Right lobe of liver (tissue), 6 donors: ENCODE data around the gene MYRIP. TPM values are rescaled to one million over a fixed set of nuclear protein-coding genes. Genes with fewer than 3 reads are reported as not detected.

Source experiments
- ATAC-seq, 4 donors: fragments of 200-7000 bp; cut with Tn5 transposase; one replicate each; pipeline ENCODE4 v1.9.1; 2020; ENCODE audit warnings: mild to moderate bottlenecking in 4 of 4, moderate library complexity in 4 of 4
- DNase-seq, 3 donors: peaks; one replicate each; pipeline ENCODE4 v3.0.0-alpha.2; 2020
- H3K27ac ChIP-seq, 3 donors: fragments of 200-600 bp; one replicate each; pipeline ENCODE4 v1.8.0; 2022
- H3K27me3 ChIP-seq, 2 donors: fragments of 200-600 bp; one replicate each; pipeline ENCODE4 v1.8.0; 2022
- H3K36me3 ChIP-seq, 4 donors: fragments of 200-600 bp; sonication (generic) in 1 of 4; one replicate each; pipeline versions ENCODE4 v1.5.1 to v1.8.0; 2017 to 2022; ENCODE audit warnings: control low read depth in 1 of 4
- H3K4me1 ChIP-seq, 4 donors: fragments of 200-600 bp; sonication (generic) in 1 of 4; one replicate each; pipeline versions ENCODE4 v1.5.1 to v1.8.0; 2017 to 2022; ENCODE audit warnings: control low read depth in 1 of 4
- H3K4me3 ChIP-seq, 3 donors: fragments of 200-600 bp; one replicate each; pipeline ENCODE4 v1.8.0; 2022
- H3K9me3 ChIP-seq, 4 donors: fragments of 200-600 bp; sonication (generic) in 1 of 4; one replicate each; pipeline versions ENCODE4 v1.5.1 to v1.8.0; 2017 to 2022; ENCODE audit warnings: control low read depth in 1 of 4
- POLR2A ChIP-seq: fragments of 450-650 bp; IDR thresholded peaks from one replicate; pipeline ENCODE4 v1.6.1; 2017; ENCODE audit warnings: antibody characterized with exemption, mild to moderate bottlenecking
- WGBS: methylation state at CpG from one replicate; pipeline ENCODE4 v1.1.6; 2018; ENCODE audit warnings: low coverage, low lambda C conversion rate; ENCODE audit not compliant: insufficient coverage; ENCODE audit errors: missing lambda C conversion rate; 5-methylcytosine and 5-hydroxymethylcytosine counted together
- intact Hi-C, 2 donors: fragments of 100-400 bp; cut with DNase I; formaldehyde crosslinking; loops; one replicate each; pipeline versions ENCODE4 v1.11.2 to v1.14.1; 2022
- total RNA-seq, 6 experiments: library from RNA; depleted of rRNA in 2 of 6; stranded (reverse); fragments of >200 nt in 2 of 6; fragmentation: NEBNext Ultra II Directional in 3 of 6; extraction: Animal tissue kit (Norgen Biotek cat#: 25700) in 3 of 6; gene quantifications; one replicate each; pipeline versions ENCODE4 v1.1.0 to v1.2.4, GENCODE V29; 2016 to 2023
- TF ChIP-seq, protein P1 (sequence below), 4 donors: fragments of 200-600 bp in 3 of 4; fragments of 450-650 bp in 1 of 4; IDR thresholded peaks; one replicate each; pipeline versions ENCODE4 v1.5.1 to v1.8.0; 2016 to 2022; ENCODE audit warnings: antibody characterized with exemption in 4 of 4, mild to moderate bottlenecking in 2 of 4
- donor health status: DM: no; HTN: yes; CAD: no.
- donor health status: DM: no; HTN: no; CAD: no.
- donor health status: DM: no; HTN: no; CAD: no.
- donor health status: DM: no; HTN: yes; CAD: no.
- donor health status: DM: no; HTN: yes; CAD: no.

The MYRIP gene
- total RNA-seq, 6 experiments from 2014 or later: 14.3 to 23.2 (median 19.0) TPM

GRCh38 chr3:40096661-40097111 lies 287.3 kb downstream of the MYRIP start:
- 48% methylated on average over 4 of the region's 6 CpGs for WGBS
- H3K27ac ChIP-seq: no peak overlapping the region
- intact Hi-C loops: no loop called here
- H3K36me3 ChIP-seq: no peaks in the 10 kb centered on the region
- no peaks in the 10 kb centered on the region for H3K27me3 ChIP-seq
- TF ChIP-seq POLR2A: no peak
- TF ChIP-seq, protein P1, sequence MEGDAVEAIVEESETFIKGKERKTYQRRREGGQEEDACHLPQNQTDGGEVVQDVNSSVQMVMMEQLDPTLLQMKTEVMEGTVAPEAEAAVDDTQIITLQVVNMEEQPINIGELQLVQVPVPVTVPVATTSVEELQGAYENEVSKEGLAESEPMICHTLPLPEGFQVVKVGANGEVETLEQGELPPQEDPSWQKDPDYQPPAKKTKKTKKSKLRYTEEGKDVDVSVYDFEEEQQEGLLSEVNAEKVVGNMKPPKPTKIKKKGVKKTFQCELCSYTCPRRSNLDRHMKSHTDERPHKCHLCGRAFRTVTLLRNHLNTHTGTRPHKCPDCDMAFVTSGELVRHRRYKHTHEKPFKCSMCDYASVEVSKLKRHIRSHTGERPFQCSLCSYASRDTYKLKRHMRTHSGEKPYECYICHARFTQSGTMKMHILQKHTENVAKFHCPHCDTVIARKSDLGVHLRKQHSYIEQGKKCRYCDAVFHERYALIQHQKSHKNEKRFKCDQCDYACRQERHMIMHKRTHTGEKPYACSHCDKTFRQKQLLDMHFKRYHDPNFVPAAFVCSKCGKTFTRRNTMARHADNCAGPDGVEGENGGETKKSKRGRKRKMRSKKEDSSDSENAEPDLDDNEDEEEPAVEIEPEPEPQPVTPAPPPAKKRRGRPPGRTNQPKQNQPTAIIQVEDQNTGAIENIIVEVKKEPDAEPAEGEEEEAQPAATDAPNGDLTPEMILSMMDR (IDR thresholded peaks at IDR 0.05): no peak
- peaks cover 0 to 19% (median 3%) of the 10 kb centered on the region in 4 donors for H3K4me1 ChIP-seq
- H3K4me3 ChIP-seq: no peak overlapping the region
- peak; percentile 41 to 68 (median 63) for ATAC-seq
- no peaks in the 10 kb centered on the region for H3K9me3 ChIP-seq
- peak in 1 of 3 donors; percentile 62 for DNase-seq

GRCh38 chr3:40097131-40098117 lies 288.0 kb downstream of the MYRIP start:
- intact Hi-C loops: no loop called here

GRCh38 chr3:40098261-40098759 lies 288.9 kb downstream of the MYRIP start:
- Histone ChIP-seq H3K27ac (no peak overlapping the region), H3K36me3 (no peaks in the 10 kb centered on the region), H3K27me3 (no peaks in the 10 kb centered on the region), H3K9me3 (no peaks in the 10 kb centered on the region), H3K4me3 (no peak overlapping the region), H3K4me1 (peaks cover 0 to 19% (median 3%) of the 10 kb centered on the region in 4 donors)
- no peak for ATAC-seq
- intact Hi-C loops: no loop called here
- DNase-seq: no peak
- TF ChIP-seq, protein P1 (IDR thresholded peaks at IDR 0.05): no peak
- no peak for TF ChIP-seq POLR2A

More at GRCh38 chr3:40097131-40098117, 288.0 kb downstream of the MYRIP start:
- Histone ChIP-seq H3K36me3 (no peaks in the 10 kb centered on the region), H3K27me3 (no peaks in the 10 kb centered on the region), H3K4me3 (no peak overlapping the region), H3K4me1 (peaks cover 0 to 19% (median 3%) of the 10 kb centered on the region in 4 donors), H3K27ac (no peak overlapping the region), H3K9me3 (no peaks in the 10 kb centered on the region)
- 75% methylated on average over 8 of the region's 9 CpGs for WGBS
- no peak for DNase-seq
- ATAC-seq: no peak
- TF ChIP-seq, protein P1 (IDR thresholded peaks at IDR 0.05): no peak
- TF ChIP-seq POLR2A: no peak

- Histone ChIP-seq H3K4me1 (peaks cover 0 to 19% (median 3%) of the 10 kb centered on the region in 4 donors), H3K27me3 (no peaks in the 10 kb centered on the region), H3K4me3 (no peak overlapping the region), H3K36me3 (no peaks in the 10 kb centered on the region), H3K27ac (peak overlapping the region in 1 of 3 donors; percentile 27), H3K9me3 (no peaks in the 10 kb centered on the region)
- DNase-seq (no peak), ATAC-seq (peak; percentile 56 to 72 (median 68))
- intact Hi-C loops: no loop called here
- TF ChIP-seq, protein P1 (IDR thresholded peaks at IDR 0.05): no peak
- no peak for TF ChIP-seq POLR2A
- WGBS: 32% methylated on average over 7 of the region's 7 CpGs
These were observed 290.5 kb downstream of the MYRIP start for GRCh38 chr3:40099871-40100270.
